HepG2 (cell line): Measurements from ENCODE around the gene SLC6A8.

Source experiments
- NFYB ChIP-seq: sonication (generic); formaldehyde crosslinking; IDR thresholded peaks from 2 replicates; pipeline ENCODE4 v1.4.0; 2020; ENCODE audit warnings: missing genetic modification reagents
- ZNF143 ChIP-seq: sonication (generic); formaldehyde crosslinking; IDR thresholded peaks from 2 replicates; pipeline ENCODE4 v1.4.0; 2020; ENCODE audit warnings: missing genetic modification reagents

DNA sequence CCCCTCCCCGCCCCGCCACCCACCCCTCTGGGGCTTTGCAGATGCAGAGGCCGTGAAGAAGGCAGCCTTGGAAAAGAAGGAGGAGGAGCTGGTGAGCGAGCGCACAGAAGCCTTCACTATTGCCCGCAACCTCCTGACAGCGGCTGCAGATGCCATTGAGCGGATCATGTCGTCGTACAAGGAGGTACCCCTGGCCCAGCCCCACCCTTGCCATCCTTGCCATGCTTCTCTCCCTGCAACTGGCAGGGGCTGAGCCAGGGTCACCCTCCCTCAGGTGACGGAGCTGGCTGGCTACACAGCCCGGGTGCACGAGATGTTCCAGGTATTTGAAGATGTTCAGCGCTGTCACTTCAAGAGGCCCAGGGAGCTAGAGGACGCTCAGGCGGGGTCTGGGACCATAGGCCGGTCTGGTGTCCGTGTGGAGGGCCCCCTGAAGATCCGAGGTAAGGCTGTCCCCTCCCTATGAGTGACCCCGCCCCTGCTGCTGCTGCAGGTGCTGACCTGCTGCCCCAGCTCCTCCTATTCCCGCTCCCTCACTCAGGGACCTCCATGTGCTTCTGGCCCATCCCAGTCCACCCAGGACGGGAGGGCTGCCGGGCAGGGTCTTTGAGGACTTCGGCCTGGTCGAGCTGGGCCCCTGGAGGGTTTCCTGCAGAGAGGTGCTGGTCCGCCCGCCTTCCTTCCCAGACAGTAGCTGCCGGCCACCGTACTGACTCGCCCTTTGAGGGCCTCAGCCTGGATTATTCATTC, 48.5 kb downstream of the SLC6A8 start:
- TF ChIP-seq ZNF143 (CRISPR knock-in tag) (no peak), NFYB (CRISPR knock-in tag) (no peak)
